NCI-H1417 treated with DMSO at 0.1 percent for 48 hours (cell line): ENCODE data around the gene DRAXIN.

ENCODE experiments used
- DNase-seq: peaks from one replicate; lab custom pipeline; 2025; lab: John Stamatoyannopoulos, UW

DRAXIN gene

DNA sequence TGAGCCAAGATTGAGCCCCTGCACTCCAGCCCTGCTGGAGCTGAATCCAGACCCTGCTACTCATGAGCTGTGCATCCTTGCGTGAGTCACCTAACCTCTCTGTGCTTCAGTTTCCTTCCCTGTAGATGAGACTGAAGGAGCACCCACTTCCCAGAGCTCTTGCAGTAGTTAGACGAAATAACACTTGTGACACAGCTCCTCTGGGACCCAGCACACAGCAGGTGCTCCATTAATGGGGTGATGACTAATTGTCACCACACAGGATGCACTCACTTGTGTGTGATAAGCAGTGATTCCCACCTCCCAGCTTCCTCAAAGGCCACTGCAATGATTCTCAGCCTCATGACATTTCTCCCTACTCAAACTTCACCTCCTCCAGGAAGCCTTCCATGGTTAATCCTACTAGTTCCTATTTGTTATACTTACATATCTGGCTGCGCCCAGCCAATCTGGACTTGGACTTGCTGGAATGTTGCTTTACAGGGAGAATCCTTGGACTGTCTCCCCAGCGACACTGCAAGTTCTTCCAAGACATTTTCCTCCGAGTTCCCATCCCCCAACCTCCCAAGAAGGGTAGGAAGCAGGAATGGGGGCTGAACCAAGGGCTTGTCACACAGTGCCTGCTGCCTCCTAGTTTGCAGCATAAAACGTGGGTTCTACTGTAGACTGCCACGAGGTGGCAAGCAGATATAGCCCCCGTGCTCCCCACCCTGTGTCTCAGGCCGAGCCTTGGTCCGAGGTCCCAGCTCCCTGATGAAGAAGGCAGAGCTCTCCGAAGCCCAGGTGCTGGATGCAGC is 17.2 kb downstream of the DRAXIN start:
- no peak for DNase-seq

DNA sequence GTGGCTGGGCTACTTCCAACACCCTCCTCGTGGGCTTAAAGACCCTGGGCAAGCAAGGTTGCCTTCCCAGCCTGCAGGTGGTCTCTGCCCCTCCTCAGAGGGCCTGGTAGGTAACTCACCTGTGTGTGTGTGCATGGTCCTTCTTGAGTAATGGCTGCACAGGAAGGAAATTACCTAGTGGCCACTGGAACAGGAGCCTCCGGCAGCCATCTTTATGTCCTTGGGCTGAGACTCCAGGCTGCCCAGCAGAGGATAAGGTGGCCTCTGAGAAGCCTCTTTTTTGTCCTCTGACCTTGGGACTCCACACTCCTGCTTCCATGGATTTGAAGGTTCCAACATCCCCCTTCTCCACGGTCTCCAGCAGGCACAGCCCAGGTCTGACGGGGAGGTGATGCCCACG is 20.0 kb downstream of the DRAXIN start:
- DNase-seq = no peak

DNA sequence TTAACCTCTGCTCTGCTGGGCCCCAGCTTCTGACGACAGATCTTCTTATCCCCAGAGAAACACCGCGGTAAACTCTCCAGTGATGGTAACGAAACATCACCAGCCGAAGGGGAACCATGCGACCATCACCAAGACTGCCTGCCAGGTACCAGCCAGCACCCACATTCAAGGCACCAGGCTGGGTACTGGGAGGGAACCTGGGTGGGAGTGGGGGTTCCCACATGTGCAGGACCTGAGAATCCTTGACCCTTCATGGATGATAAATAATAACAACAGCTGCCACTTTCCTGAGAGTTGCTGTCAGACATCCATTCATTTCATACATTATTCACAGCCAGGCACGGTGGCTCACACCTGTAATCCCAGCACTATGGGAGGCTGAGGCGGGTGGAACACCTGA is 20.8 kb downstream of the DRAXIN start:
- no peak for DNase-seq

- DNase-seq = no peak
These were observed 21.6 kb downstream of the DRAXIN start for GRCh38 chr1:11713095-11713494.

DNA sequence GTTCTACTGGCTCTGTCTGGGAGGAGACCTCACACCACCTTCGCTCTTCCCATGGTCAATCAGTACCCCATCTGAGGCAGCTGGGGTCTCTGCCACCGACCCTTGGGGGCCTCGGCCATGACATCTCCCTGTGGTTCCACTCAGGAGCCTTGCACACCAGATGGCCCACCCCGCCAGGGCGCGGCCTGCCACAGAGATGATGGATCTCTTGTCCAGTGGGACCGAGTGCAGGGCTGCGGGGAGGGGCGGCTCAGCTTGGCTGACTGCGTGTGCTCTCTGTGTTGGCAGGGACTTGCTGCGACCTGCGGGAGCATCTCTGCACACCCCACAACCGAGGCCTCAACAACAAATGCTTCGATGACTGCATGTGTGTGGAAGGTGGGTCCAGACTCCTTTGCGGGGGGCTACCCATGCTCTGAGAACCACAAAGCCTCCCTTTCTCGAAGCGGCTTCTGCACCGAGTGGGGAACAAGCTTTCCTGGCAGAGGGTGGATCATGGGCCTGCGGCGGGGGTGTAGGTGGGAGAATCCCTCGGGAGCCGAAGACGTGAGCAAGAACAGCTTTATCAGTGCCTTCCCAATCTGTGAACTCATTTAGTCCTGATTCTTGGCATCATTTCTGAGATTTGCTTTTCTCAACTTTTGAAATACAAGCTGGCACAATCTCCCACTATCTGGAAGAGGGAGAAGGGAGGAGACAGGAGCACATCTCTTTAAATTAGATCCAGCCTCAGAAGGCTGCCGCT is 23.5 kb downstream of the DRAXIN start:
- DNase-seq = no peak

DNA sequence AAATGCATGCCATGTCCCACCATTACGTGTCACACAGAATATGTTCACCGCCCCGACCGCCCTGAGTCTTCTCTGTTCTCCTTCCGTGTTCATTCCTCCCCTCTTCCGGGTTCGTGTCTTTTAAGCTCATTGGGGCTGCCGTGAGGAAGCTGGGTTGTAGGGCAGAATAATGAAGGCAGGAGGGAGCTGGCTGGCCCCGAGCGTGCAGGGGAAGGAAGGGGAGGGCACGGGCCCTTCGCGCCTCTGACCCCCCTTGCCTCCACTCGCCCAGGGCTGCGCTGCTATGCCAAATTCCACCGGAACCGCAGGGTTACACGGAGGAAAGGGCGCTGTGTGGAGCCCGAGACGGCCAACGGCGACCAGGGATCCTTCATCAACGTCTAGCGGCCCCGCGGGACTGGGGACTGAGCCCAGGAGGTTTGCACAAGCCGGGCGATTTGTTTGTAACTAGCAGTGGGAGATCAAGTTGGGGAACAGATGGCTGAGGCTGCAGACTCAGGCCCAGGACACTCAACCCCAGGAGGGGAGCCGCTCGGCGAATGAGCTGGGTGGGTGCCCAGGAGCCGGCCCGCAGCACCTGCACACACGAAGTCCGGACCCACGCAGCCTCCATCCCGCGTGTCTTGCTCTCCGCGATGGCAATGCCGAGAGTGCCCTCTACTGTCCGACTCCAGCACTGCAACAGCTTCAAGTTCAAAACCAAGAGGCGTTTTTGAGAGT is 28.0 kb downstream of the DRAXIN start:
- no peak for DNase-seq

DNA sequence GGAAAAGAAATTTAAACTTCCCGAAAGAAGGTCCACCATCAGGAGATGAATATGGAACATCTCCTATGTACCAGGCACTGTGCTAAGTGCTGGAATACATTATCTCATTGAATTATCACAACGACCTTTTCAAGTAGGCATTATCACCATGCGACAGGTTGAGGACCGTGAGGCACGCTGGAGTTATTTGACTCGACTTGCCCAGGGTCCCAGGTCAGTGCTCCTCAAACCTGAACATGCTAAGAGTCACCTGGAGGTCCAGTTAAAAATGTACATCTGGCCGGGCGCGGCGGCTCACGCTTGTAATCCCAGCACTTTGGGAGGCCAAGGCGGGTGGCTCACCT is 28.5 kb downstream of the DRAXIN start:
- DNase-seq = no peak

DNA sequence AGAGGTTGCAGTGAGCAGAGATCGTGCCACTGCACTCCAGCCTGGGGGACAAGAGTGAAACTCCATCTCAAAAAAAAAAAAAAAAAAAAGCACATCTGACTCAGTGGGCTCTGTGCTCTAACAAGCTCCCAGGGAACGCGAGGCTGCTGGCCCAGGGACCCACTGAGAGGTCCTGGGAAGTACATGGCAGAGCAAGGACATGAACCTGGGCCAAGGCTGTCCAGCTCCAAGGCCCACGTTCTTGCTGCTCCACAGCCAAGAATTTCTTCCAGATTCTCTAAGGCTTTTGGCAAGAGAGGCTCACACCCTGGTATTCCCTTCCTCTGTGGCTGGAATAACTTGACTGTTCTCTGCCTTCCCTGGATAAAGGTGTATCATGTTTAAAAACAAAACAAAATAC is 29.0 kb downstream of the DRAXIN start:
- DNase-seq = no peak

- no peak for DNase-seq
These were observed 29.8 kb downstream of the DRAXIN start for GRCh38 chr1:11721311-11721710.

DNA sequence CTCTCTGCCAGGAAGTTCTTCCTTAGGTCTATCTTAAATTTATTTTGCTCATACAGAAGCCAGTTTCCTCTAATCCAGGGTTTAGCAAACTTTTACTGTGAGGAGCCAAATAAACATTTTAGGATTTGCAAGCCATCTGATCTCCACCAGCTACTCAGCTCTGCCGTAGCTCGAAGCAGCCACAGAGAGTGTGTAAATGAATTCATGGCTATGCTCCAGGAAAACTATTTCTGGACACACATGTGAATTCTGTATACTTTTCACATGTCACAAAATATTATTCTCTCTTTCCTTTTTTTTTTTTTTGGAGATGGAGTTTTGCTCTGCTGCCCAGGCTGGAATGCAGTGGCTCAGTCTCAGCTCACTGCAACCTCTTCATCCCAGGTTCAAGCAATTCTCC is 31.0 kb downstream of the DRAXIN start:
- DNase-seq = no peak

GRCh38 chr1:11725616-11726015 is 34.1 kb downstream of the DRAXIN start:
- DNase-seq = no peak

DNA sequence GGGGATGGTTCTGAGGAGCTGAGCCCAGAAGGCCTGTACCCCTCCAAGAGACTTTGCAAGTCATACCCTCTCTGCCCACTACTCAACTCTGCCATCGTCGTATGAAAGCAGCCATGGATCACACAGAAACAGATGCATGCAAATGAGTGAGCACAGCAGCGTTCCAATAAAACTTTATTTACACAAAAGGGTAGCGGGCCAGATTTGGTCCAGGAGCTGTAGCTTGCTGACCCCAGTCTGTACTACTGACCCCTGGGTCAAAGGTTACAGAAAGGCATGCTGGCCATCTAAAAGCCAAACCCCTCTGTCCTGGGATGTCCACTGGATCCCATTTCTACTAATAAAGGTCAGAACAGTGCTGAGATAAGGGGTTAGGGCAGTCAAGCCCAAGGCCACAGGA is 35.6 kb downstream of the DRAXIN start:
- DNase-seq = no peak

DNA sequence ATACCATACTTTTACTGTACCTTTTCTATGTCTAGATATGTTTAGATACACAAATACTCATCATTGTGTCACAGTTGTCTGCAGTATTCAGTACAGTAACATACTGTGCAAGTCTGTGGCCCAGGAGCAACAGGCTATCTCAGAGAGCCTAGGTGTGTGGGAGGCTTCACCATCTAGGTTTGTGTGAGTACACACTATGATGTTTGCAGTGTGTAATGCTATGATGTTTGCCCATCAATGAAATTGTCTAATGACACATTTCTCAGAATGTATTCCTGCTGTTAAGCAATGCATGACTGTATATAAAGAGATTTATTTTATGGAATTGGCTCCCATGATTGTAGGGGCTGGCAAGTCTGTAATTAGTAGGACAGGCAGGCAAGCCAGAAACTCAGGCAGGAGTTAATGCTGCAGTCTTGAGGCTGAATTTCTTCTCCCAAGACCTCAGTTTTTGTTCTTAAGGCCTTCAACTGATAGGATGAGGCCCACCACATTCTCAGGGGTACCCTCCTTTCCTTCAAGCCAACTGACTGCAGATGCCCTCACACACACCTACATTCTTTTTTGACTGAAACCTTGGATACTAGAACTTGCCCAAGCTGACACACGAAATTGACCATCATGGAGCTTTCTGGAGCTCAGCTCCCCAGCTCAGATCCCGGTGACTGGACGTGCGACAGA is 36.8 kb downstream of the DRAXIN start:
- DNase-seq = no peak

DNA sequence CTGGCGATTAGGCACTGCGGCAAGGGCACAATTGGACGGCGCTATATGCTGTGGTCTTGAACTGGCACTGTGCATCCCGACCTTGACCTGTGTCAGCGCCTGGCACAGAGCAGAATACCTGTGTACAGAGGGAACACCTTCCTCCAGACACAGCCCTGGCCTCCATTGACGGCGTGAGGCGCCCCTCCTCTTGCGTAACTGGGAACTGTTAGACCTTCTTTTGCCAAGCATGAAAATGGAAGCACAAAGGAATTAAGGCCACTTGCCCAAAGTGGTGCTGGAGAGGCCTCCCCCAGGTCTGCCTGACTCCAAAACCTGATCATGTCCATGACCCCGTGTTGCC is 37.6 kb downstream of the DRAXIN start:
- DNase-seq = no peak

DNA sequence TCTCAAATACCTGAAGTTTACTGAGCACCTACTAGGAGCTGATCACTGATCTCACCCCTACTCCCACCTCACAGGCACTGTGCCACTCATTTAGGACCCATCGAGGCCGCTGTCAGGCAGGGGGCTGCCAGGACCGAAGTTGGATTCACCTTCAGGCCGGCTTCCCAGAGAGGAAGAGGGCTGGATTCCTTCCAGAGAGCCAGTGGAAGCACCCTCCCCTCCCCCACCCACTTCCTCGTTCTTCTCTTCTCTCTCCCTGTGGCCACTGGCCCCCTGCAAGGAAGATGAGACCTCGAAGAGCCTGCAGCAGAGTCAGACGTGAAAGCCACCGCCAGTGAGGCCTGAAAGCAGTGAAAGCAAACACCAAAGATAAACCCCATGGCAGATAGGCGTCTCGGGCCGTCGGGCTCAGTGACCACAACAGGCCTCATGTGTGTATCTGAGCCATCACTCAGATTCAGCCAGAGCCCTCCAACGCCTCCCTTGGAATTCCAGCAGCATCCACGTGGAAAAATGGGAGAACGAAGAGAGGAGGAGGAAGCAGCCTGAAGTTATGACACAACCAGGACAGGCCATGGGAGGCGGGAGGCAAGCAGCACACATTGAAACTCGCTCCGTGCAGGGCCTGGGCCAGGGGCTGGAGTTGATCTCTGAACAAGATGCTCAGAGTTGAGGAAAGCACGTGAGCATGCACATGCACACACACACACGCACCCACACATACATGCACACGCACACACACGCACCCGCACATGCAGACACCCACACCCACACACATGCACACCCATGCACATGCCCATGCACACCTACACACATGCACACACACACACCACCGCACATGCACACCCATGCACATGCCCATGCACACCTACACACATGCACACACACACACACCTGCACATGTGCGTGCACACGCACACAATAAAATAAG is 38.3 kb downstream of the DRAXIN start:
- no peak for DNase-seq

GRCh38 chr1:11730429-11730891 is 39.0 kb downstream of the DRAXIN start:
- no peak for DNase-seq

DNA sequence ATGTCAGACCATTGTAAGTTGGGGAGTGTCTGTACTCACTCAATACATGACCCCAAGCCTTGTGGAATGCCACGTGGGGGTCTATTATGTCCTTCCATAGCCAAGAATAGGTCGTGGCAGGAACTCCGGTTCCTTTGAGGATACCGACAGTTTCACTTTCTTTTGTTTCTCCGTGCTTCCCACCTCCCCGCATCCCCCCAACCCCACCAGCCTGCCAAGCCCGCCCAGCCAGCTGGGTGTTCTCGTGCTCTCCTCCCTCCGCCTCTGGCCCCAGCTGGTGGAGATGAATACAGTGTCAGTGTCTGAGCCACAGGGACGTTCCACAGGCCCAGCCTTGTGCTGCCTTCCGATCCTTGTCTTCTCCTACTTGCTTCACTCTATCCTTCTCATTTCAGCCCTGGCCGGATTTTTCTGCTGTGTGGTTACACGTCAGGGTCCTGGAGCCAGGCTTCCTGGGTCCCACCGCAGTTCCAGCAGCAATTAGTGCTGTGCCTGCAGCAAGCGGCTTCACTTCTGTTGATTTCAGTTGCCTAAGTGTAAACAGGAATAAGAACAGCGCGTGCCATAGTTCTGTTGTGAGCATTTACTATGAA is 40.3 kb downstream of the DRAXIN start:
- no peak for DNase-seq

- DNase-seq = no peak
These were observed 41.8 kb downstream of the DRAXIN start for GRCh38 chr1:11733306-11733705.

DNA sequence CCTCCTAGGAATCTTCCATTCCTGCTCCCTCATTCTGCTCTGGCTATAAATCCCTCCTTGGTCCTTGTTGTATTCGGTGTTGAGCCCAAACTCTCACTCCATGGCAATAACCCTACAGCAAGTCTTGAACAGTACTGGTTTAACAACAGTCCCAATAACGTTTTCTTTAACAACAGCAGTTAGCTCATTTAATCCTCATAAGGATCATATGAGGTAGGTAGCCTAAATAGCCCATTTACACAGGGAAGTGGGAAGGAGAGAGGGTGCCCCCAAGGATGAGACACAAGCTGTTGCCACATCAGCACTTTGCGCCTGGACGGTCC is 44.0 kb downstream of the DRAXIN start:
- DNase-seq = no peak

DNA sequence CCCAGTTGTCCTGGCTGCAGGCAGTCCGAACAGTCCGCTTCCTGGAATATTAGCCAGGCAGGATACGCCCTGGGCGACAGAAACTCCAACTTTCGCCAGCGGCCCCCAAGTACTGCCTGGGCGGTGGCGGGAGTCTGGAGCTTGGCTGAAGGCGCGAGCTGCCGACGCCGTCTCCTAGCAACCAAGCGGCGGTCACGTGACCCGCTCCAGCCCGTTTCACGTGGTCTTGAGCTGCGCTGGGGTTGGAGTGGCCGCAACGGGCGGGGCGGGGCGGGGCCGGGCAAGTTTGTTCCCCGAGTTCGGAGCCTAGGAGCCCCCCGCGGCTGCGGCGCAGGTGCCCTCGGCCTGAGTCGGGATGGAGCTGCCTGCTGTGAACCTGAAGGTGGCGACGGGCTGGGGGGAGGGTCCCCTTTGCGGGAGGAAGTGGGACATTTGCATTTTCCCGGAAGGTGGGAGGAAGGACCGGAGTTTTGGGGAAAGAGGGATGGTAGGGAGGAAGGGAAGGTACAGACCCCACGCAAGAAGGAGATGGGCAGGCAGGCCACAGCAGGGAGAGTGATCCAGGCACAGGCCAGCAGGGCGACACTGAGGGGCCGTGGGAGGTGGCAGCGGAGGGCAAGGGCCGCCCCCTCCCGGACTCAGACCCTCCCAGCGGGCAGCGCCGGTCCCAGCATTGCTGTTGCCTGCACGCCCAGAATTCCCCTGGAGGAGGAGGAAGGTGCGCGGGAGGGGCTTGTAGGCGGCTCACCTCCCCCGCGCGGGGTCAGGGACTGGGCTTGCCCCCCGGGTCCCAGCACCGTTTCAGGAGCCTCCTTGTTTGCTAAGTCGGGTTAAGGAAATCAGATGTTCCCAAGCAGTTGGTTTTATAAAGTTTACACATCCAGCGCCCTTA is 44.6 kb downstream of the DRAXIN start, which contains the start of gene AGTRAP:
TSS of gene AGTRAP (plus strand) at position 283 of the 892 bp plus-strand sequence. CDS start at position 356, 73 bp downstream.
- no peak for DNase-seq
